Fibroblast of skin of scalp (primary cell): Measurements from ENCODE around the gene PRSS33. TPM values are rescaled to one million over a fixed set of nuclear protein-coding genes. Genes with fewer than 3 reads are reported as not detected.

Experiments
- DNase-seq: peaks from one replicate; pipeline ENCODE4 v3.0.0-alpha.2; 2013
- polyA plus RNA-seq, 2 experiments: library from polyadenylated mRNA; unstranded; fragments of 120-200 nt; gene quantifications; one replicate each; pipeline ENCODE4 v1.2.1, GENCODE V29; 2013; ENCODE audit not compliant: insufficient read length in 2 of 2

Gene PRSS33, protein sequence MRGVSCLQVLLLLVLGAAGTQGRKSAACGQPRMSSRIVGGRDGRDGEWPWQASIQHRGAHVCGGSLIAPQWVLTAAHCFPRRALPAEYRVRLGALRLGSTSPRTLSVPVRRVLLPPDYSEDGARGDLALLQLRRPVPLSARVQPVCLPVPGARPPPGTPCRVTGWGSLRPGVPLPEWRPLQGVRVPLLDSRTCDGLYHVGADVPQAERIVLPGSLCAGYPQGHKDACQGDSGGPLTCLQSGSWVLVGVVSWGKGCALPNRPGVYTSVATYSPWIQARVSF
- not detected for polyA plus RNA-seq (2013, experiment 1 of 2; ENCODE audit: insufficient read length)
- not detected for polyA plus RNA-seq (2013, experiment 2 of 2; ENCODE audit: insufficient read length)

DNA sequence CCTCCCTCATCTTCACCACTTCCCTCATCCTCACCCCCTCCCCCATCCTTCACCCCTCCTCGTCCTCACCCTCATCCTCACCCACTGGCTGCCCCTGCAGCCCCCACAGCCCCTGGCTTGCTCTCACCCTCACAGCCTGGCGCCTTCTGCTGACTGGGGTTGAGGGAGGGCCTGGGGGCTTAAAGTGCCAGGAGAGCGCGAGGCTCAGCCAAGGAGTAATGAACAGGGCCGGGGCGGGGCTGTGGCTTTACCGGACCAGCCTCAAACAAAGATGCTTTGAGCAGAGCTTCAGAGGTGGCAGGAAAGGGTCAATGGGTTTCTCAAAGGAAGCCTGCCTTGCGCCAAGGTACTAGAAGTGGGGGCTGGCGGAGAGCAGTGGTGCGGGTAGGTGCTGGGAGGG lies at the start of gene PRSS33:
PRSS33 (minus strand) TSS at position 155 of the 400 bp plus-strand sequence. CDS start 1,013 bp downstream, outside the sequence.
- no peak for DNase-seq

DNA sequence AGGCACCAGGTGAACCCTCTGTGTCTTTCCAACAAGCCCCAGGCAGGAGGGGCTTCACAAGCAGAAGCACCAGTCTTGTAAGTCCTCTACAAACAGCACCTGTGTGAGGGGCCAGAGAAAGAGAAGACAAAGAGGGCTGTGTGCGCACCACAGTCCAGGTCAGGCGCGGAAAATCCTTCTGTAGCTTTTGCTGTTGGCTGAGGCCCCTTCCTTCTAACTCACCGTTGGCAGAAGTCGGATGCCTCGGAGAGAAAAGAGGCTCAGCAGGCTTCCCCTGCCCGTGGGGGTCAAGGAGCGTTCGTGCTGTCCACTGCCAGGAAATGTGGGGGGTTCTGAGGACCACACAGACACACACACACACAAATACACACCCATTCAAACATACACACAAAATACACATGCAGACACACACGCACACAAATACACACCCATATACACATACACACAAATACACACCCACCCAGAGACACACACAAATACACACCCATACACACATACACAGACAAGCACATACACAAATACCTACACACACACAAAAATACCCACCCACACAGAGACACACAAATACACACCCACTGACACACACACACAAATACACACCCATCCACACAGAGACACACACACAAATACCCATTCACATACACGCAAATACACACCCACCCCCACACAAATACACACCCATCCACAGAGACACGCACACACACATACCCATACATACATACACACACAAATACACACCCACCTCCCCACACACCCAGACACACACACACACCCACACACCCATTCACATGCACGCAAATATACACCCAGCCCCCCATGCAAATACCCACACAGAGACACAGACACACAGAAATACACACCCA lies 49.5 kb upstream of the PRSS33 start:
- DNase-seq: peak; percentile 5

DNA sequence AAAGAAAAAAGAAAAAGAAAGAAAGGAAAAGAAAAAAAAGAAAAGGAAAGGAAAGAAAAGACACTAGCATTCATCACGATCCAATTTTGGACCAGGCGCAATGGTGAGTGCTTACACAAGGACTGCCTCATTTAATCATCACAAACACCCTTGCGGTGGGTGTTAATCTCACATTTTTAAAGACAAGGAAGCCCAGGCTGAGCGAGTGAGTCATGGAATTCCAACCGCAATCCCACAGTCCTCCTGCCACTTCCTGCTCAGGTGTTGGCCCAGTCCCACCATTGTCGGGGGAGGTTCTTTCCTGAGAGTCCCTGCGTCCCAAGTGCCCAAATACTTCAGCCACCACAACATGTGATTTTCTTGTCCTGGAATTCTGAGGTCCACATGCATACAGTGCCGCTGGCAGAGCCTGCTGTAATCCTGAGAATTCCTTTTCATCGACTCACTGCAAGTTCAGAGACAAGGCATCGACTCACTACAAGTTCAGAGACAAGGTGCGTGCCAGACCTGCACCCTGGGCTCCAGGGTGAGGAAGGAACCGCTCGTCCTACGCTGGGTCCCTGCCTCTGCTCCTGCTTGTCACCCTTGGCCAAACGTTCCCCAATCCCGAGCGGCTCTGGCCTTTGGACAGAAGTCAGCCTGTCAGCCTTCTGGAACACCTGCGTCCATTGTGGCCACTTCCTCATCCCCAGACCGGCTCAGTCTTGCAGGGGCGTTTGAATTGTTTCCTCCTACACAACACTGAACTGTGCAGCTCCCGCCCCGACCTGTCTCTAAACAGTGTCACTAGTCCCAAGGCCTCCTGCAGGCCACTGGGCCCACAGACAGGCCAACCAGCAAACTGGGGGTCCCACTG lies 48.5 kb upstream of the PRSS33 start:
- DNase-seq: peak; percentile 96

DNA sequence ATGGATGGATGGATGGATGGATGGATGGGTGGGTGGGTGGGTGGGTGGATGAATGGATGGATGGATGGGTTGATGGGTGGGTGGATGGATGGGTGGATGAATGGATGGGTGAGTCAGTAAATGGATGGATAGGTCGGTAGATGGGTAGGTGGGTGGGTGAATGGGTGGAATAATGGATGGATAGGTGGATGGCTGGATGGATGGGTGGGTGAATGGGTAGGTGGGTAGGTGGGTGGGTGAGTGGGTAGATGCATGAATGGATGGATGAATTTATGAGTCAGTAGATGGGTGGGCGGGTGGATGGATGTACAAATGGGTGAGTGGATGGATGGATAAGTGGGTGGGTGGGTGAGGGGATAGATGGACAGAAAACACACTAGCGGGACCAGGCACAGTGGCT lies 47.6 kb upstream of the PRSS33 start:
- DNase-seq: no peak

DNA sequence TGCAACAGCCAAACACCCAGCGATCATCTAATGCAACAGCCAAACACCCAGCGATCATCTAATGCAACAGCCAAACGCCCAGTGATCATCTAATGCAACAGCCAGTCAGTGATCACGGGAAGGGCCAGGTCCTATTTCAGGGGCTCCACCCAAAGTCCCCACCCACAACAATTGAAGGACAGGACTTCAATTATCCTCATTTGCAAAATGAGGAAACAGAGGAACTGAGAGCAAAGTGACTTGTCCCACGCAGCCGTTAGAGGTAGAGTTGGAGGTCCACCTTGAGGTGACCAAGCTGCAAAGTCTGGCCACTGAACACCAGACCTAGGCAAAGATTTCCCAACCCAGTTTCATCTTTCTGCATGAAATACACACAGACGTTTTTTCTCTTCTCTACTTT lies 46.4 kb upstream of the PRSS33 start:
- DNase-seq: no peak

DNA sequence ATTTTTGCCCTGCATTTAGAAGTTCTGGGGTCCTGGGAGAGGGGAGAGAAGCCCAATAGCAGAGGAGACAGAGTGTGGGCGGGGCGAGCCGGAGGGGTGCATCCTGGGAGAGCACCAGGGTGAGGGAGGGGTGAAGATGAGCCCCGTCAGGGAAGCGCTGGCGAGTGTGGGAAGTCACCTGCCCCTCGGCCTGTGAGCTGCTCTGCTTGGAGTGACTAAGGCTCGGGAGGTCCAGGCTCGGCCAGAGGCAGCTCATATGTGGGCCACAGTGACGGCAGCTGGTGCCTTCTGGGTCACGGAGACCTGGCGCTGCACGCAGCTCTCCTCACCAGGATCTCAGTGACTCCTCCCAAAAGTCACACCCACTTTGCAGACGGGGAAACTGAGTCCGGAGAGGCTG lies 43.8 kb upstream of the PRSS33 start:
- no peak for DNase-seq

DNA sequence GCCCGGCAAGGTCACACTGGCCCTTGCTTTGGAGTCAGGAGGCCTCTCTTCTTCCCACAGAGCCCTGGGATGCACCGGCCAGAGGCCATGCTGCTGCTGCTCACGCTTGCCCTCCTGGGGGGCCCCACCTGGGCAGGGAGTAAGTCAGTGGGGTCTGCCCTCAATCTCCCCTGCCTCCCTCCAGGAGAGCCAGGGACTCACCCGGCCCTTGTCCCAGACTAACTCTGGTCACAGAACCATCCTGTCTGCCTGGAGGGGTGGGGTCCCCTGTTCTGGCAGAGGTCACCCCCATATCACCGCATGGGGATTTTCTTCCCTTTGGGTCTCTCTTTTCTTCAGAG lies 43.0 kb upstream of the PRSS33 start:
- no peak for DNase-seq

DNA sequence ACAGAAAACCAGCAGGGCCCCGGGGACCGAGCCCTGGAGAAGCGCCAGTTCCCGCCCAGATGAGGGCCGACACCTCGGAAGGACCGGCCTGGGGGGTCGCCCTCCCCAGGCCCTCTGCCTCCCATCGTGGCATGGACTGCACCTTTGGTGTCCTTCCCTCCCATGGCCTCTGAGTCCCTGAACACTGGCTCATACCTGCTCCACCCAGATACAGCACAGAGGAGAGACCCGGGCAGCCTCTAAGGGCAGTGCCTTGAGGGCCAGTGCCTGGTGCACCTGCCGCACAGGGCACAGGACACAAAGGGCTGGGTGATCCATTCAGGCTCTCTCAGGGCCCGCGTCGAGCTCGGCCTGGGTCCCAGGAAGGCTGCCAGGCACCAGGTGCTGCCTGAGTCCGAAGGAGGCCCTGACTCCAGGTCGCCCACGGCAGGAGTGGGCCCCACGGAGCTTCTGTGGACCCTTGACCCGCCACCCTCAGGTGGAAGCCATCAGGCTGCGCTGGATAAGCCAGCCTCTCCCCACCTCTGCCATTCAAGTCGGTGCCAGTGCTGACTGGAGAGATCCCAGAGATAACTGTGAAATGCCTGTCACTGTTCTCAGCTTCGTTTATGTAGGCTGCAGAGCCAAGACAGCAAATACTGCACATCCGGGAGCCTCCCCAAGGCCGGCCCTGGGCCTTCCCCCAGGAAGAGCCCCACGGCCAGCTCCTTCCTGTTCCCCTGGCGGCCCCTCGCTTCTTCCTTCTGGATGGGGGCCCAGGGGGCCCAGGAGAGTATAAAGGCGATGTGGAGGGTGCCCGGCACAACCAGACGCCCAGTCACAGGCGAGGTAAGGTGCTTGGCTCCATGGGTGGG lies 42.4 kb upstream of the PRSS33 start, which contains the start of gene ZG16B:
ZG16B (plus strand) TSS at position 803 of the 854 bp plus-strand sequence. CDS start 139 bp downstream, outside the sequence.
- DNase-seq: no peak

DNA sequence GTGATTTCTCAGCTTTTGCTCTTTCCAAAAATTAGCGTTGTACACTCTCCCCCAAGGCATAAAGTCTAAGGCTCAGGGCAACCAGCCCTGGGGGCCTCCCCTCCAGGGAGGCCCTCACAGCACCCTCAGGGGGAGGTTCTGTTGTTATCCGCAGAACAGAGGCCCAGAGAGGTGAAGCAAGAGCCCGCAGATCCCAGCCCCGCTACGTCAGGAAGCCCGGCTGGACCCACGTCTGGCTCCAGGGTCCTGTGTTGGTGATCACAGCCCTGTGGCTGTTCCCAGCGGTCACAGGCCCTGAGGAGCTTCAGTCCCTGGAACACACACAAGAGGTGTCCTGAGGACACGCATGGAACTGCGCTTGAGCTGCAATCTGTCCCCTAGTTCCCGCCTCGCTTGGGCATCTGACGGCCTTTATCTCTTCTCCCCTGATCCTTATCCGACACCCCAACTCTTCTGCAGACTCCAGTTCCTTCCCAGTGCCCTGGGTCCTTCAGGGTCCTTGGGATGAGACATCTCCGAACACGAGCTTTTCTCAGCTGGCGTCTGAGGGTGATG lies 41.6 kb upstream of the PRSS33 start:
- no peak for DNase-seq

DNA sequence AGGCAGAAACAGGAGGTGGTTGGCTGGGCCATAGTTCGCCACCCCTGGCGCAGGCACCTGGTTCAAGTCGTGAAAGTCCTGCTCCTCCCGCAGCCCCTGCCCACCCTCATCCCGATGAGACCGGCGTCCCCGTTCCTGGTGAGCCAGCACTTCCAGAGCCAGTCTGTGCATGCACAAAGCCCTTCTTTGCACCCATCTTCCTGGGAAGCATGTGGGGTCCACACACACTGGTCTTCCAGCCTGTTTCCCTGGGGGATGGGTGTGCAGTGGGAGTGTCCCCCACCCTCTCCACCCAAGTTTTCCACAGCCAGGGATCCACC lies 41.1 kb upstream of the PRSS33 start:
- DNase-seq: no peak

DNA sequence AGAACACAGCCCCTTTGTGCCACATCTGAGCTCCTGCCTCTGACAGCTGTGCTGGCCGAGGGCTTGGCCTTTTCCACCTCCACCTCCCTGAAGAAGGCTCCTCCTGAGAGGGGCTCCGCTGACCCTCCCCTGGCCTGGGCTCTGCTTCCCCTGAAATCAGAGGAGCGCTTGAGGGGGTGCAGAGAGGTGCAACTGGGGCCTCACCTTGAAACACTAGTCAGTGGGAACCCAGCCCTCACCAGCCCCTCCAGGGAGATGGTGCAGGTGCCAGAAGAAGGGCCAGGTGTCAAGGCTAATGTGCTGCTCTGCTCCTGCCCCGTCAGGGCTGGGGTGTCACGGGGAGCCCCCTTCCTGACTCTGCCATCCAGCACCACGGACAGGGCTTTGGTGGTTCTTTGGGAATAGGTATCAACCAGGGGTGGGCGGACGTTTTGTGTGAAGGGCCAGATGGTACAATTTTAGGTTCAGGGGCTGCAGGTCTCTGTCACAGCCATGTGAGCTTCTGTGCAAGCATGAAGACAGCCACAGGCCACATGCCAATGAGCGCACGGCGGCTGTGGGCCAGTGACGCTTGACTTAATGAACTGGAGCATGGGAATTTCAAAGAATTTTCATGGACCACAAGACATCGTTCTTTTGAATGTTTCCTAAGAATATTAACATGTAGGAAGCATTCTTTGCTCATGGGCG lies 40.6 kb upstream of the PRSS33 start:
- no peak for DNase-seq

DNA sequence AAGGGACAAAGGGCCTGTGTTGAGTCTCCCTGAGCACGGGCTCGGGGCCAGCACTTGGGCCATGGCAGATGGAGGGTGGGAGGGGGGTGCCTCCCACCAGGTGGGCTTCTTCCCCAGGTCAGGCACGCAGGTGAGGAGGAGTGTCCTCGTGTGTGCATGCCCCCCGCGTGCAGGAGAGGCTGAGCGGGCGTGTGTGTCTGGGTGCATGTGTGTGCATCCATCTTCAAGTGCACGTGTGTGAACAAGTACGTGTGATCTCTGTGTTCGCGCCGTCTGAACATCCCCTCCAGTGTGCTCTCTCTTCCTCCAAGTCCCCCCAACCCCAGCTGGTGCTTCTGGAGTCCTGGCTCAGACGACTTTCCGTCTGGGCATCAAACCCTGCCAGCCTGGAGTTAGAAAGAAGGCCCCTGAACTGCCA lies 40.0 kb upstream of the PRSS33 start:
- no peak for DNase-seq

DNA sequence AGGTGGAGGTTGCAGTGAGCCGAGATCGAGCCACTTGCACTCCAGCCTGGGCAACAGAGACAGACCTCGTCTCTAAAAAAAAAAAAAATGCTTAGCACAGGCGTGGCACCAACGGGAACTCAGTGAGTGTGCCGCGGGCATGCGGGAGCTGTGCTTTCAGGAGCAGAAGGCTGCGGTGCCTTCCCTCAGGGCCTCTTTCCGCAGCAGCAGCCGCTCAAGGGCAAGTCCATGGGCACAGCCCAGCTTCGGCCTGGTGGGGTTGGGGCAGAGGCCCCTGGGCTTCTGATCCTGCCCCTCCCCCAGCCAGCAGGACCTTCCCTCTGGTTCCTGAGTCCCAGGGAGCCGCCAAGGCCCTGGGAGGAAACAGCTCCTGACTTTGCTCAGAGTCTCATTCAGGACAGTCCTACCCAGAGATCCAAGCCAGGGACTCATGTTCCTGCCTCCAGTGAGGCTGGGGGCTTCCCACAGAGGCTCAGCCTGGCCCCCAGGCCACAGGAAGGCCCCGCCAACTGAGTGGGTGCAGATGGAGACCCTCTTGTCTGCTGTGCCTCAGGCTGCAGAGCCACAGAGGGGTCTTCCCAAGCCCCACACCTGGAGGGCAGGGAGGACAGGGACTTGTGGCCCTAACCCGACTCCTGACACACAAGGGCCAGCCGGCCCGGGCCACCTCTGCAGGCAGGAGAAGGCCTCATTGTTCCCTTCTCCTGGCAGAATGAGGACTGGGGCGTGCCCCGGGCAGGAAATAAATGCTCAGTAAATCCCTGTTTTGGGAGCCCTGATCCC lies 39.4 kb upstream of the PRSS33 start:
- DNase-seq: no peak

DNA sequence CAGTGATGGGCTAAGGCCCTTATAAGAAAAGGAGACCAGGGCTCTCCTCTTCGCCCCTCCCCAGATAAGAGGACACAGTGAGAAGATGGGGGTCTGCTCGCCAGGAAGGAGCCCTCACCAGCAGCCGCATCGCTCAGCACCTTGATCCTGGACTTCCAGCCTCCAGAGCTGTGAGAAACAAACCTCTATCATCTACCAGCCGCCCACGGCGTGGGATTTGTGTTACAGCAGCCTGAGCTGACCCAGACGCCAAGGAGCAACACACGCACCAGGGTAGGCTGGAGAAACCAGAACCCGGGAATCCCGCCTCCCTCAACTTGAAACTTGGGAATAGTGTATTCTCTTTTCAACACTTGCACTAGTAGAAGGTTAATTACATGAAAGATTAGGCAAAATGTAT lies 38.5 kb upstream of the PRSS33 start:
- no peak for DNase-seq

DNA sequence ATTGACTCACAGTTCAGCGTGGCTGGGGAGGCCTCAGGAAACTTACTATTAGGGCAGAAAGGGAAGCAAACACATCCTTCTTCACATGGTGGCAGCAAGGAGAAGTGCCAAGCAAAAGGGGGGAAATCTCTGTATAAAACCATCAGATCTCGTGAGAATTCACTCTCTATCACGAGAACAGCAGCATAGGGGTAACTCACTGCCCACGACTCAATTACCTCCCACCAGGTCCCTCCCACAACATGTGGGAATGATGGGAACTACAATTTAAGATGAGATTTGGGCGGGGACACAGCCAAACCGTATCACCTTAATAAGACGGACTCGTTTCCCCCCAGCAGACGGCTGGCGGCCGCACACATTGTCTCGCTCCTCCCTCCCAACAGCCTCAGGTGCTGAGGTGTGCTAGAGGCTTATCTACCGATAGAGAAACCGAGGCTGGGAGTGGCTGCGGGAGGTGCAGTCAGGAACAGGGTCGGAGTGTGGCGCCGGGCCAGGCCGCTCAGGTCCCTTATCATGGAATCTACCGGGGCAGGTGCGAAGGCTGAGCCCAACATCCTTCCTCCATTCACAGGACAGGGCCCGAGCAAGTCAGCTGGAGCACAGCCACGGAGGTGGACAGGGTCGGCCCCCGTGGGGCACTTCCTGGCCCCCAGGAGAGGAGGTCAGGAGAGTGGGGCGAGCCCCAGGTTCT lies 37.8 kb upstream of the PRSS33 start:
- DNase-seq: no peak

DNA sequence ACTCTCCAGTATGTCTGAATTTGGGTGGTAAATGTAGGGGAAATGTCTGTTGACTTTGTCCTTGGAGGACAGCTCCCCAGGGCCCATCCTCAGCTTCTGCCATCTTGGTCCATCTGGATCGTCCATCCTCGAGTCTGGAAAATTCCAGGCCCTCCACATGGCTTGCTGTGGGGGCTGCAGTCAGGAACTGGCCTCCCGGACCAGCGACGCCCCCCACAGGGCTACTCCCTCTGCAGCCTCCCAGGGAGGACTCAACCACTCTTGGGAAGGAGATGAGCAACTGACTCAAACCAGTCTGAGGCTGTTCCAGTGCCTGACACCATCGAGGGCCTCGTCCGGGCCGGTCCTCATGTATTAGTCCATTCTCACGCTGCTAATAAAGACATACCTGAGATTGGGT lies 37.3 kb upstream of the PRSS33 start:
- DNase-seq: no peak

DNA sequence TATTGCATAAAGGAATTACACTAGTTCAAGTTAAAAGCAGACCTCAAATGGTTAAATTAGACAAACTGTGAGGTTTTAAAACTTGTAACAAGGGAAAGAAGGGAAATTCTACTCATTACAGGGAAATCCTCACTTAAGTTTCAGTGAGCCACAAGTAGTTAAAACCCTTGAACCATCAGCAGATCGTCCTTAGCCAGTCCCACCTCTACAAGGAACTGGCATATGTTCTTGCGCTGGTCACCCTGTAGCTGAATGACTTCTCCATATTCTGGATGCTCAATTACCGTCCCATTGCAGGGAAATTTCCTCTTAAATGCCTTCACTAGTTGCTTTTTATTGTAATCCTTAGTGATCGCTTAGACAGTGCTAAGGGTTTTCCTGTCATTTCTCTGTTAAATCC lies 35.1 kb upstream of the PRSS33 start:
- DNase-seq: no peak

DNA sequence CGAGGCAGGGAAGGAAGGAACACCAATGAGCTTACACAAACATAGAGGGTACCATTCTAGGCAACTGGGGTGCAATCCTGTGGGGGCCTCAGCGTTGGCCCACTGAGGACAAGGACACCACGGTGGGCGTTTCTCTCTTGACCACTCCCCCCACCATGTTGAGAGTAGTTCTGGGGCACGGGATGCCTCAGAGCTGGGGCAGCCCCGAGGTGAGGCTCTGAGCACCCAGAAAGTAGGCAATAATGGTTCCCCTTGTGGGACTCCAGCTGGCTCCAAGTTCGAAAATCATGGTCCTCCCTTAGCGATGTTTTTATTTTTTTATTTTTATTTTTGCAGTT lies 34.8 kb upstream of the PRSS33 start:
- no peak for DNase-seq

DNA sequence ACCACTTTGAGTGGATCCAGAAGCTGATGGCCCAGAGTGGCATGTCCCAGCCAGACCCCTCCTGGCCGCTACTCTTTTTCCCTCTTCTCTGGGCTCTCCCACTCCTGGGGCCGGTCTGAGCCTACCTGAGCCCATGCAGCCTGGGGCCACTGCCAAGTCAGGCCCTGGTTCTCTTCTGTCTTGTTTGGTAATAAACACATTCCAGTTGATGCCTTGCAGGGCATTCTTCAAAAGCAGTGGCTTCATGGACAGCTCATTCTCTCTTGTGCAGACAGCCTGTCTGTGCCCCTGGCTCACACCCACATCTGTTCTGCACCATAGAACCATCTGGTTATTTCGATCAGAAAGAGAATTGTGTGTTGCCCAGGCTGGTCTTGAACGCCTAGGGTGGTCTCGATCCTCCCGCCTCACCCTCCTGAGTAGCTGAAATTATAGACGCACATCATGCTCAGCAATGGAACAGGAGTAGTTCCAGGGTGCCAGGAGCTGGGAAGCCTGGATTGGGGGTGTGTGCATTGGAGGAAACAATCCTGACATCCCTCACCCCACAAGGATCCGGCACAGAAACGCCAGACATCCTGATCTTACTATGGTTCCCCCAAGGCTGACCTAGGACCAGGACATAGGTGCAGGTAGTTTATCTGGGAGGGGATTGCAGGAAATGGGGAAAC lies 34.3 kb upstream of the PRSS33 start:
- DNase-seq: no peak
